ENCODE measurements around the gene ST14.

ST14 gene

GRCh38 chr11:130115218-130115617 lies 44.4 kb upstream of the ST14 start:
- TF ChIP-seq CTCF (IDR thresholded peaks at IDR 0.05; ENCODE audit: control insufficient read depth, insufficient read depth, low read depth, low read length, missing control alignments) = no peak
- DNase-seq (ENCODE audit: low read depth) = no peak
- H3K4me3 ChIP-seq (ENCODE audit: control insufficient read depth, low read depth, low read length) = no peak overlapping the region

GRCh38 chr11:130118165-130118564 lies 41.4 kb upstream of the ST14 start:
- DNase-seq (ENCODE audit: low read depth) = no peak
- no peak for TF ChIP-seq CTCF (IDR thresholded peaks at IDR 0.05; ENCODE audit: control insufficient read depth, insufficient read depth, low read depth, low read length, missing control alignments)
- no peak overlapping the region for H3K4me3 ChIP-seq (ENCODE audit: control insufficient read depth, low read depth, low read length)

GRCh38 chr11:130118636-130119387 lies 40.8 kb upstream of the ST14 start:
- TF ChIP-seq CTCF (IDR thresholded peaks at IDR 0.05; ENCODE audit: control insufficient read depth, insufficient read depth, low read depth, low read length, missing control alignments) = no peak
- no peak overlapping the region for H3K4me3 ChIP-seq (ENCODE audit: control insufficient read depth, low read depth, low read length)
- DNase-seq (ENCODE audit: low read depth) = no peak

DNA sequence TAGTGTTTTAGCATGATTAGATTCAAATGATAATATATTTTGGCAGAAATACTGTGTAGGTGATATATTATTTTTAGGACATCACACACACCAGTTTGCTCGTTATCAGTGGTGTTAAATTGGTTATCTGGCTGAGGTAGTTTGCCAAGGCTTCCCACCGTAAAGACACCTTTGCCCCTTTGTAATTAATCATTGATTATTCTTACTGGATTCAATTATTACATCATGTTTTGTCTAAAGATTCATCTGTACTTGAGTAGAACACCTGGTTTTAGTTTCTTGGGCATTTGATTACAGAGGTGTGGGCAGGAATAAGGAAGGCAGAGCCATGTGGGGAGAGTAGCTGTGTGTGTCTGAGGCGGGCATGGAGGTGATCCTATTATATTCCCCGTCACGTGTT lies 39.5 kb upstream of the ST14 start:
- no peak for DNase-seq (ENCODE audit: low read depth)
- no peak for TF ChIP-seq CTCF (IDR thresholded peaks at IDR 0.05; ENCODE audit: control insufficient read depth, insufficient read depth, low read depth, low read length, missing control alignments)

GRCh38 chr11:130121445-130121978 lies 38.1 kb upstream of the ST14 start:
- no peak for TF ChIP-seq CTCF (IDR thresholded peaks at IDR 0.05; ENCODE audit: control insufficient read depth, insufficient read depth, low read depth, low read length, missing control alignments)
- DNase-seq (ENCODE audit: low read depth) = no peak
- no peak overlapping the region for H3K4me3 ChIP-seq (ENCODE audit: control insufficient read depth, low read depth, low read length)

More for the DNA sequence above, 39.5 kb upstream of the ST14 start:
- H3K4me3 ChIP-seq (ENCODE audit: control insufficient read depth, low read depth, low read length) = no peak overlapping the region

DNA sequence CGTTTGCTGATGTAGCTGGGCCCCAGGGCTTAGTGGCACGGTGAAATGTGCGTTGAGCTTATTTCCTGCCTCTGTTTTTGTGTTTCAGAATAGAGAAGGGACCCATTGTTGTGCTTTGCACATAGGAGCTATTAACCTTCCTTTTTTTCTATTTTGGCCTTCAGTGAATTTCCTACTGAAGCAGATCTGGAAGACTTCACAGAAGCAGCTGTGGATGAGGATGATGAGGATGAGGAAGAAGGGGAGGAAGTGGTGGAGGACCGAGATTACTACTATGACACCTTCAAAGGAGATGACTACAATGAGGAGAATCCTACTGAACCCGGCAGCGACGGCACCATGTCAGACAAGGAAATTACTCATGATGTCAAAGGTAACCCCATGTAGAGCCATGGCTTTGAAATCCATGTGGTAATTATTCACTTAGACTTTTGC lies 37.4 kb upstream of the ST14 start:
- no peak overlapping the region for H3K4me3 ChIP-seq (ENCODE audit: control insufficient read depth, low read depth, low read length)
- no peak for DNase-seq (ENCODE audit: low read depth)
- TF ChIP-seq CTCF (IDR thresholded peaks at IDR 0.05; ENCODE audit: control insufficient read depth, insufficient read depth, low read depth, low read length, missing control alignments) = no peak

All from AG09309 (cell line).